Fibroblast of lung (primary cell): Measurements from ENCODE around the gene PDE10A.

ENCODE experiments used
- CTCF ChIP-seq, 2 donors: IDR thresholded peaks in 1 of 2; conservative IDR thresholded peaks in 1 of 2; 1 replicate in 1 of 2; 2 replicates in 1 of 2; pipeline ENCODE4 v1.5.1; 2011 to 2012; ENCODE audit warnings: low read length in 2 of 2, control low read depth in 1 of 2, inconsistent platforms in 1 of 2, low read depth in 1 of 2, mild to moderate bottlenecking in 1 of 2
- EZH2 ChIP-seq: IDR thresholded peaks from 2 replicates; pipeline ENCODE4 v1.5.1; 2012; ENCODE audit warnings: low read length, control low read depth, mild to moderate bottlenecking; ENCODE audit errors: missing control alignments

GRCh38 chr6:165536911-165537310 is 126.1 kb downstream of the PDE10A start:
- TF ChIP-seq EZH2: no peak
- no peak for TF ChIP-seq CTCF (conservative IDR thresholded peaks at IDR 0.05 in 1 of 2, IDR thresholded peaks at IDR 0.05 in 1 of 2; ENCODE audit: low read depth in 1 of 2, low read length in 2 of 2)
